ENCODE measurements around the gene CEP57L1. TPM values are rescaled to one million over a fixed set of nuclear protein-coding genes. Genes with fewer than 3 reads are reported as not detected.
A peak's percentile ranks its signal among the peaks of the same experiment; 100 is the strongest.

The CEP57L1 gene
- total and polyA plus RNA-seq, 9 of the 15 experiments (the other 6 are each of a cell fraction or from before 2014, with no cell fraction given) = 39.4 to 88.6 (median 61.8) TPM

DNA sequence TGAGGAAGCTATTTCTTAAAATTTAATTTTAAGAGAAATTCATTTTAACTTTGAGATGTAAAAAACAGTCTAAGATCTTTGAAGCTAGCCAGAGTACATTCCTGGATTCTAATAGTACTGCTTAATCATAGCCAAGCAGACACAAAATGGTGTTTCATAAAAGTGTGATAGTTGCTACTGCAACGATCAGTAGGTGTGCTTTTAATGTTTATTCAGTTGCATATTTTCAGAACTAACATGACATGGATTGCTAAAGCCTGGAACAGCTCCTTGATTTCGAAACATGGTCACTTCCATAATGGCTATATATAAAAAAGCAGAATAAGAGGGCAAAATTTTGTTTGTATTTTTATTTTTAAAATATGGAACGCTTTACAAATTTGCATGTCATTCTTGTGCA, 36.2 kb upstream of the CEP57L1 start:
- H3K4me2 ChIP-seq (ENCODE audit: insufficient read depth, low read length) = no peak overlapping the region
- no peak overlapping the region for H3K9ac ChIP-seq (ENCODE audit: insufficient read depth in 1 of 2, low read depth in 2 of 2, low read length in 2 of 2)
- TF ChIP-seq RFX1 (IDR thresholded peaks at IDR 0.05) (no peak), CHCHD3 (CRISPR knock-in tag; IDR thresholded peaks at IDR 0.05) (no peak), KLF6 (CRISPR knock-in tag; IDR thresholded peaks at IDR 0.05; ENCODE audit: borderline replicate concordance) (no peak), ZNF780A (CRISPR knock-in tag; IDR thresholded peaks at IDR 0.05) (no peak), ZNF75A (CRISPR knock-in tag; IDR thresholded peaks at IDR 0.05) (no peak), CEBPB (tag; IDR thresholded peaks at IDR 0.05) (0 out of 2 replicates have a peak, but pooled peaks have one; percentile 34), BCOR (IDR thresholded peaks at IDR 0.05) (no peak), BMI1 (IDR thresholded peaks at IDR 0.05; ENCODE audit: low read length) (no peak), COPS2 (conservative IDR thresholded peaks at IDR 0.05) (no peak)
- no peak overlapping the region for H2AFZ ChIP-seq (ENCODE audit: low read depth, low read length)
- ATAC-seq = no peak
- 55% methylated on average over 3 of the region's 3 CpGs for WGBS (ENCODE audit: insufficient coverage, low coverage, missing lambda C conversion rate)
- H3K9me1 ChIP-seq (ENCODE audit: control insufficient read depth, insufficient read depth, low read length) = no peaks in the 10 kb centered on the region
- POLR2A ChIA-PET = no interaction called here
- H3K9me3 ChIP-seq (replicated peaks; ENCODE audit: control insufficient read depth, insufficient read depth, low read depth, low read length) = no peaks in the 10 kb centered on the region
- FAIRE-seq = no peak
- H3K79me2 ChIP-seq (ENCODE audit: control insufficient read depth, insufficient read depth, low read length) = no peaks in the 10 kb centered on the region
- no peak overlapping the region for H3K4me3 ChIP-seq
- in situ Hi-C loops (cut with MboI) (loop anchor here (25.0 kb wide), 1 partner anchor 147 kb away; no protein-coding TSS in a partner anchor), intact Hi-C loops (cut with micrococcal nuclease) (no loop called here)
- no TSS peak for BruUV-seq (replicated peaks)
- no peak for DNase-seq (ENCODE audit: extremely low read depth in 1 of 4, low spot score in 3 of 4)
- H3K27me3 ChIP-seq (ENCODE audit: control insufficient read depth in 2 of 2, insufficient read depth in 2 of 2, low read length in 2 of 2) = no peaks in the 10 kb centered on the region
- CTCF ChIA-PET (ENCODE audit: low intra/inter-chr PET ratio) = no interaction called here
- no peak overlapping the region for H3K27ac ChIP-seq (ENCODE audit: extremely low read depth, low read depth, low read length)
- peaks cover 0 to 11% of the 10 kb centered on the region in 2 experiments; a peak in 2 of 5 replicates for H3K4me1 ChIP-seq (replicated peaks in 1 of 2; ENCODE audit: control insufficient read depth in 2 of 2, insufficient read depth in 2 of 2, low read length in 2 of 2)
- H4K20me1 ChIP-seq (replicated peaks; ENCODE audit: control insufficient read depth, insufficient read depth, low read length) = no peaks in the 10 kb centered on the region
- H3K36me3 ChIP-seq (ENCODE audit: control insufficient read depth, insufficient read depth, low read length) = no peaks in the 10 kb centered on the region
